Body of pancreas (tissue), 2 donors: ENCODE measurements around the gene OR2M5. TPM values are rescaled to one million over a fixed set of nuclear protein-coding genes. Genes with fewer than 3 reads are reported as not detected.

ENCODE experiments used
- total RNA-seq, 2 donors: library from RNA; depleted of rRNA; stranded (reverse); fragments of >200 nt; gene quantifications; one replicate each; pipeline ENCODE4 v1.1.0, GENCODE V29; 2016

Gene OR2M5
- total RNA-seq, 2 donors from 2014 or later = not detected

Other genes starting within 250 kb of the OR2M5 start
- 1 to 10 TPM in 1 of 2 donors, not detected in 1; 1.3 TPM for gene OR2W3, start 249.6 kb upstream of the OR2M5 start, total RNA-seq
- not detected for gene OR2T8, start 224.9 kb upstream of the OR2M5 start, total RNA-seq
- not detected for gene OR2AJ1, start 220.3 kb upstream of the OR2M5 start, total RNA-seq
- gene OR2L8, start 196.3 kb upstream of the OR2M5 start, total RNA-seq = not detected
- gene OR2AK2, start 179.9 kb upstream of the OR2M5 start, total RNA-seq = not detected
- gene OR2L5, start 131.5 kb upstream of the OR2M5 start, total RNA-seq = not detected
- gene OR2L2, start 115.1 kb upstream of the OR2M5 start, total RNA-seq = not detected
- not detected for gene OR2L3, start 98.3 kb upstream of the OR2M5 start, total RNA-seq
- not detected for gene OR2L13, start 50.0 kb upstream of the OR2M5 start, total RNA-seq
- gene OR2M2, start 29.7 kb downstream of the OR2M5 start, total RNA-seq = not detected
- not detected for gene OR2M3, start 52.1 kb downstream of the OR2M5 start, total RNA-seq
- gene OR2M4, start 86.3 kb downstream of the OR2M5 start, total RNA-seq = not detected
- gene OR2T33, start 132.8 kb downstream of the OR2M5 start, total RNA-seq = not detected
- gene OR2T12, start 158.3 kb downstream of the OR2M5 start, total RNA-seq = not detected
- gene OR2M7, start 179.4 kb downstream of the OR2M5 start, total RNA-seq = not detected
- gene OR14C36, start 203.6 kb downstream of the OR2M5 start, total RNA-seq = not detected
- gene OR2T4, start 216.5 kb downstream of the OR2M5 start, total RNA-seq = not detected
- not detected for gene OR2T6, start 230.6 kb downstream of the OR2M5 start, total RNA-seq